IMR-90 (cell line): Measurements from ENCODE around the gene NCKAP5.

ENCODE experiments used
- BHLHE40 ChIP-seq: fragments of 150-350 bp; IDR thresholded peaks from 2 replicates; pipeline ENCODE4 v1.6.1; 2016; ENCODE audit warnings: mild to moderate bottlenecking, low read depth, low read length
- CEBPB ChIP-seq: IDR thresholded peaks from 2 replicates; pipeline ENCODE4 v1.6.1; 2012; ENCODE audit warnings: low read depth, low read length, improper control_type of control experiment
- CTCF ChIP-seq: conservative IDR thresholded peaks from 2 replicates; pipeline ENCODE4 v1.5.1; 2012; ENCODE audit warnings: mild to moderate bottlenecking, low read depth, low read length, improper control_type of control experiment
- FOS ChIP-seq: fragments of 150-350 bp; IDR thresholded peaks from 2 replicates; pipeline ENCODE4 v1.6.1; 2016; ENCODE audit warnings: low read depth, low read length
- MAFK ChIP-seq: IDR thresholded peaks from 2 replicates; pipeline ENCODE4 v1.6.1; 2012; ENCODE audit warnings: low read depth, low read length, improper control_type of control experiment
- MAZ ChIP-seq: IDR thresholded peaks from 2 replicates; pipeline ENCODE4 v1.6.1; 2012; ENCODE audit warnings: low read depth, mild to moderate bottlenecking, low read length, improper control_type of control experiment, moderate library complexity, borderline replicate concordance
- POLR2A ChIP-seq: IDR thresholded peaks from 2 replicates; pipeline ENCODE4 v1.6.1; 2012; ENCODE audit warnings: mild to moderate bottlenecking, low read depth, low read length
- RAD21 ChIP-seq: IDR thresholded peaks from 2 replicates; pipeline ENCODE4 v1.6.1; 2012; ENCODE audit warnings: low read length, improper control_type of control experiment
- RCOR1 ChIP-seq: IDR thresholded peaks from 2 replicates; pipeline ENCODE4 v1.6.1; 2012; ENCODE audit warnings: mild to moderate bottlenecking, low read length, improper control_type of control experiment; ENCODE audit not compliant: insufficient replicate concordance
- RFX5 ChIP-seq: IDR thresholded peaks from 2 replicates; pipeline ENCODE4 v1.8.0; 2012; ENCODE audit warnings: low read depth, mild to moderate bottlenecking, low read length, moderate library complexity
- SMC3 ChIP-seq: fragments of 150-350 bp; IDR thresholded peaks from 2 replicates; pipeline ENCODE4 v1.6.1; 2016; ENCODE audit warnings: low read depth, mild to moderate bottlenecking, antibody characterized with exemption, low read length, moderate library complexity
- USF2 ChIP-seq: fragments of 150-350 bp; IDR thresholded peaks from 2 replicates; pipeline ENCODE4 v1.6.1; 2017; ENCODE audit warnings: mild to moderate bottlenecking, antibody characterized with exemption, low read length, low read depth

- TF ChIP-seq CTCF (no peak), CEBPB (no peak), RFX5 (no peak), RCOR1 (no peak), POLR2A (no peak), RAD21 (no peak), FOS (no peak), USF2 (no peak), MAFK (no peak), MAZ (no peak), BHLHE40 (no peak), SMC3 (no peak)
These were observed 928.1 kb downstream of the NCKAP5 start for GRCh38 chr2:132640116-132640515.
